Loucy (cell line): Measurements from ENCODE around the gene FMN1.

Source experiments
- EZH2phosphoT487 ChIP-seq: fragments of 200-600 bp; IDR thresholded peaks from 2 replicates; pipeline ENCODE4 v1.6.1; 2018; ENCODE audit warnings: antibody characterized with exemption, mild to moderate bottlenecking, moderate library complexity, borderline replicate concordance
- TF ChIP-seq, protein P1 (sequence below): fragments of 200-600 bp; sonication (generic); conservative IDR thresholded peaks from 2 replicates; pipeline ENCODE4 v1.5.1; 2014; ENCODE audit warnings: mild to moderate bottlenecking, antibody characterized with exemption, low read length

- TF ChIP-seq, protein P1, sequence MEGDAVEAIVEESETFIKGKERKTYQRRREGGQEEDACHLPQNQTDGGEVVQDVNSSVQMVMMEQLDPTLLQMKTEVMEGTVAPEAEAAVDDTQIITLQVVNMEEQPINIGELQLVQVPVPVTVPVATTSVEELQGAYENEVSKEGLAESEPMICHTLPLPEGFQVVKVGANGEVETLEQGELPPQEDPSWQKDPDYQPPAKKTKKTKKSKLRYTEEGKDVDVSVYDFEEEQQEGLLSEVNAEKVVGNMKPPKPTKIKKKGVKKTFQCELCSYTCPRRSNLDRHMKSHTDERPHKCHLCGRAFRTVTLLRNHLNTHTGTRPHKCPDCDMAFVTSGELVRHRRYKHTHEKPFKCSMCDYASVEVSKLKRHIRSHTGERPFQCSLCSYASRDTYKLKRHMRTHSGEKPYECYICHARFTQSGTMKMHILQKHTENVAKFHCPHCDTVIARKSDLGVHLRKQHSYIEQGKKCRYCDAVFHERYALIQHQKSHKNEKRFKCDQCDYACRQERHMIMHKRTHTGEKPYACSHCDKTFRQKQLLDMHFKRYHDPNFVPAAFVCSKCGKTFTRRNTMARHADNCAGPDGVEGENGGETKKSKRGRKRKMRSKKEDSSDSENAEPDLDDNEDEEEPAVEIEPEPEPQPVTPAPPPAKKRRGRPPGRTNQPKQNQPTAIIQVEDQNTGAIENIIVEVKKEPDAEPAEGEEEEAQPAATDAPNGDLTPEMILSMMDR, result no peak
- TF ChIP-seq EZH2phosphoT487, result no peak
These were observed 81.9 kb downstream of the FMN1 start for GRCh38 chr15:33112541-33113105.
